ENCODE data around the gene RET. TPM values are rescaled to one million over a fixed set of nuclear protein-coding genes. Genes with fewer than 3 reads are reported as not detected.
"Not testable (repeated sequence)": the region's sequence is repeated elsewhere in the genome, so short reads cannot be mapped to it uniquely, and the experiment has no call there.

The RET gene
- polyA plus RNA-seq, 4 donors: 15.9 to 30.3 (median 22.8) TPM

GRCh38 chr10:43131906-43132305 is 55.0 kb downstream of the RET start:
- DNase-seq (ENCODE audit: low read depth in 4 of 4, low spot score in 2 of 4): no peak

- no peak for DNase-seq (ENCODE audit: low read depth in 4 of 4, low spot score in 2 of 4)
Observed at GRCh38 chr10:43132867-43133787, 56.3 kb downstream of the RET start.

DNA sequence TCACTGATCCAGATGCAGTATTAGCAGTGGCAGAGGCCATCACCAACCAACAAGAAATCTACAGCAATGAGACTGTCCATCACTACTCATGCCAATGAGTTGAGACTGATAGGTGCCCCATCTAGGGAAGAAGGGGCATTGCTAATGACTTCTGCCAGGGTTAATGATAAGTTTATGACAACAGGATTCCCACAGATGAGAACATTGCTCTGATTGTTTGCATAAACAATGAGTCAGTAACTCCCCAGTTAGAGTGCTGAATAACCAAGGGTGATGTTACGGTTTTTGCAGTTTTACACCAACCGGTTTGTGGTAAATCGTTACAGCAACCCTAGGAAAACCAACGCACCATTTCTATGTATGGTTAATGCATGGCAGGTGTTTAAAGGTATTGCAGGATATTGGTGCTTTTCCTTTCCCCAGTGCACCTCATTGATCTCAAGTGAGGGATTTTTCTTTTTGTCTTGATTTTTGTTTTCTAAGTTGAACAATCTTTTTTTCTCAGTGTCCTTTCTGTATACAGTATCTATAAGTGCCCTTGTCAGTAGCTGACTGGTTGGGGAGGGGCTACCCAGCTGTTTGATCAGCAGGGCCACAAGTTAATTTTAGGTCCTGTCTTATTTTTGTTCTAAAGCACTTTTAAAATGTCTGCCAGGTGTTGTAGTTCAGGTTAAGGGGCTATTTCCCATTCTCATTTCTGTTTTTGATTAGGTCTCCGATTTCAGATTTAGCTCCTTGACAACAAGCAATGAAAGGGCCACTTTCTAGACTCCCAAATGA is 57.4 kb downstream of the RET start:
- no peak for DNase-seq (ENCODE audit: low read depth in 4 of 4, low spot score in 2 of 4)

DNA sequence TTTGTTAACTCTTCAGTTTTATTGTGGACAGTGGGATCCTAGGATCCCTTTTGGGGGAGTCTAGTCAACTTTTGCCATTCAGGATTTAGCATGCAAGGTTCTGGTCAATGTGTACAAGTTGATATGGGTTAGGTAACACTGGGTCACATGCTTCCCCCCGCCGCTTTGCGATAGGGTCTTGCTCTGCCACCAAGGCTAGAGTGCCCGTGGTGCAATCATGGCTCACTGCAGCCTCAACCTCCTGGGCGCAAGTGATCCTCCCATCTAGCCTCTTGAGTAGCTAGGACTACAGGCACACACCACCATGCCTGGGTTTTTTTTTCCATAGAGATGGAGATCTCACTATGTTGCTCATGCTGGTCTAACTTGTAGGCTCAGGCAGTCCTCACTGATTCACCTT is 58.2 kb downstream of the RET start:
- no peak for DNase-seq (ENCODE audit: low read depth in 4 of 4, low spot score in 2 of 4)

- no peak for DNase-seq (ENCODE audit: low read depth in 4 of 4, low spot score in 2 of 4)
Observed at GRCh38 chr10:43135656-43136055, 58.8 kb downstream of the RET start.

DNA sequence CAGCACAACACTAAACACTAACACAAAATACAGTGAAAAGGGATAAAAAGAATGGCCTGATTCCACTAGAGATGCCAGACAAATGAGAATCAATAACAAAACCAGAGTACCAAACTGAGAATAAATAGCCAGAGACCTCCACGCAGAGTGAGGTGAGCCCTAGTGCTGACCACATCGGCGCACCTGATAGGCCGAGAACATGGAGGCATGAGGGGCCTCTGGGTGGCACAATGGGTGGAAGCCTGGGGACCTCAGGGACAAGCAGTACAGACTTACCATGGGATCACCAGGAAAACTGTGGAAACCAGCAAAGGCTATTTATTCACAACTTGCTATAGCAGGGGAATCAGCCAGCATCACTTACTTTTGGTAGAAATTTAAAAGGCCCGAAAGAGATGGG is 59.6 kb downstream of the RET start:
- DNase-seq (ENCODE audit: low read depth in 4 of 4, low spot score in 2 of 4): no peak

GRCh38 chr10:43136995-43137716 is 60.3 kb downstream of the RET start:
- DNase-seq (ENCODE audit: low read depth in 4 of 4, low spot score in 2 of 4): no peak

- peak in 1 of 4 donors; percentile 39 for DNase-seq (ENCODE audit: low read depth in 4 of 4, low spot score in 2 of 4)
Observed at GRCh38 chr10:43137717-43138020, 60.8 kb downstream of the RET start.

DNA sequence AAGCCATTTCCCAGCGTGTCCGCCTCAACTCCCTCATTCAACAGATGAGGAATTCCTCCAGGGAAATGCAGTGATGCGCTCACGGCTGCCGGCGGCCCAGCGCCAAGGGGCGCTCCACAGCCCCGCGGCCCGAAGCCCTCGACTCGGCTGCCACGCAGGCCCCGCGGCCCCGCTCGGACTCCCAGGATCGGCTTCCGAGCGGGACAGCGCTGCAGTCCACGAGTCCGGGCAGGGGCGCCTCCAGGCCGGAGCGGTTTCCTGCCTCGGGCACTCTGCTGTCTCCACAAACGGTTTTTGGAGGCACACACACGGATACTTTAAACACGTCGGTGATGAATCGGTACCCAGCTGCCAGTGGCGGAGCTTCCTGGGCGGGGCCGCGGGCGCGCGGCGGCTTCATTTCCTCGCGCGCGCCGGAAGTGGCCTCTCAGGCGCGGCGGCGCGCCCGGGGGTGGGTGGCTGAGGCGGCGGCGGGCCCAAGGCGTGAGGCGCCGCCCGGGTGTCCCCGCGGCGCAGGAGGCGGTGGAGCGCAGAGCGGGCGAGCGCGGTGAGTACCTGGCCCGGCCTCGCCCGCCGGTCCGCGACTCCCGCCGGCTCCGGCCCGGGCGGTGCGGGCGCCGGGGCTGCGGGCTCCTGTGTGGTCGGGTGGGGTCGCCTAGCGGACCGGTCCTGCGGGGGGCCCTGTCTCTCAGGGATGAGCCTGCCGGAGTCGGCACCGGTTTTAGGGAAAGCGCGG is 61.3 kb downstream of the RET start, which contains the start of gene CSGALNACT2:
TSS of gene CSGALNACT2 (plus strand) at position 425 of the 736 bp plus-strand sequence. CDS start 16,705 bp downstream, outside the sequence.
- peak; percentile 65 to 83 (median 72) for DNase-seq (ENCODE audit: low read depth in 4 of 4, low spot score in 2 of 4)

DNA sequence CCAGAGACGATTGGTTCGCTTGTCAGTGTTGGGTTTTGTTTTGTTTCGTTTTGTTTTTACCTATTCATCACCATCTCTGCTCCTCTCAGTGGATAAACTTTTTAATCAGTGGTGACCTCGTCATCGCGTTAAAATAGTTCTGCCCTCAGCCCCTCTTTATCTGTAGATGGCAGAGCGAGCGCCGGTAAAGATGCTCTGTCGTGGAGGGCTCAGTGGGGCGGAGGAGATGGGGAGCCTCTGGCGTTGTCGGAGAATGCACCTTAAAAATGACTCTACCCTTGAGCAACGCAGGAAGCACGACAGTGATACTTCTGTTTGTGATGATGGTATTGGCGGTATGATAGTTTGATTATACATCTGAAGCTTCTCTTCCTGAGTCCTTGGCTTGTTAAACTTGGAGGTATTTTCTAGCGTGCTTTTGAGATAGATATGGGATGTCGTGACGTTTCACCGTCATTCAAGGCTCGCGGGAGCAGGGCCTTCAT is 61.9 kb downstream of the RET start:
- no peak for DNase-seq (ENCODE audit: low read depth in 4 of 4, low spot score in 2 of 4)

DNA sequence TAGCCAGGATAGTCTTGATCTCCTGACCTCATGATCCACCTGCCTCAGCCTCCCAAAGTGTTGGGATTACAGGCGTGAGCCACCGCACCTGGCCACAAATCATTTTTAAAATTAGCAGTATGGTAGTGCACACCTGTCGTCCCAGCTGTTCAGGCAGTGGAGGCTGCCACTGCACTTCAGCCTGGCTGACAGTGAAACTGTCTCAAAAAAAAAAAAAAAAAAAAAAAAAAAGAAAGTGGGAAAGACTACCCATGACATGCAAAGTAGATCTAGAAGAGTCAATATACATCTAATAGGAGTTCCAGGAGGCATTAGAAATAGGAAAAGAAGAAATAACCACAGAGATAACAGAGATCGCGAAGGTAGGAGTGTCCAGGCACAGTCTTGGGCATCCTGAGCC is 64.6 kb downstream of the RET start:
- no peak for DNase-seq (ENCODE audit: low read depth in 4 of 4, low spot score in 2 of 4)

DNA sequence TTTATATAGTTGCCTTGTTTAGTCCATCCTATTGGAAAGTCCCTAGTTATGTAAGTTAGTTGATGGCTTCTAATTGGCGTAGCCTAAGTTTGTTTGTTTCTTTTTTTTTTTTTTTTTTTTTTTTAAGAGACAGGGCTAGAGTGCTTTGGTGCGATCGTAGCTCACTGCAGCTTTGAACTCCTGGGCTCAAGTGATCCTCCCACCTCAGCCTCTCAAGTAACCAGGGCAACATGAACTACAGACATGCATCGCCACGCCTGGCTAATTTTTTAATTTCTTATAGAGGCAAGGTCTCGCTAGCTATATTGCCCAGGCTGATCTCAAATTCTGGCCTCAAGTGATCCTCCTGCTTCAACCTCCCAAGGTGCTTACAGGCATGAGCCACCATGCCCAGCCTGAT is 68.4 kb downstream of the RET start:
- no peak for DNase-seq (ENCODE audit: low read depth in 4 of 4, low spot score in 2 of 4)

DNA sequence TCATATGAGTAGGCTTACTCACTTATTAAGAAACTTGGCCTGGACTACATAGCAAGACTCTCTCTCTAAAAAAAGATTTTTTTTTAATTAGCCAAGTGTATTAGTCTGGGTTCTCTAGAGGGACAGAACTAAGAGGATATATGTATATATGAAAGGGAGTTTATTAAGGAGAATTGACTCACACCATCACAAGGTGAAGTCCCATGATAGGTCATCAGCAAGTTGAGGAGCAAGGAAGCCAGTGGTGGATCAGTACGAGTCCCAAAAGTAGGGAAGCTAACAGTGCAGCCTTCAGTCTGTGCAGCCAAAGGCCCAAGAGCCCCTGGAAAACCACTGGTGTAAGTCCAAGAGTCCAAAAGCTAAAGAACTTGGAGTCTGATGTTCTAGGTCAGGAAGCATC is 69.1 kb downstream of the RET start:
- not testable (repeated sequence) for DNase-seq (ENCODE audit: low read depth in 4 of 4, low spot score in 2 of 4)

- DNase-seq (ENCODE audit: low read depth in 4 of 4, low spot score in 2 of 4): no peak
Observed at GRCh38 chr10:43151371-43151770, 74.5 kb downstream of the RET start.

DNA sequence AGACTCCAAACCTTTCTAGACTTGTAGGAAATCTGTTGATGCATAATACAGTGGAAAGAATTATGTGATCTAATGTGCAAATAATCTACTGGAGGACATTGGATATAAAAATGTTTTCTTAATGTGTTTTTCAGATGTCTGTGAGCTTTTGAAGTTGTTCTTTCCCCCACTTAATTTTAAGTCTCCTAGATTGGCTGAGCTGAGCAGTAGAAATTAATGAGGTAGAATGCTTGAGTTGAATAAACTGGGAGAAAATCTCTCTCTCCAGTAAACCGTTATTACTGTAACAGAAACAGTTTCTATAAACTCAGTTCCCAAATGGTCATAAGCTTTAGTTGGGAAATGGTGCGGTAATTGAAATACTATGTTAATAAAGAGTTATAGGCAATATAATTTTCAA is 77.0 kb downstream of the RET start:
- no peak for DNase-seq (ENCODE audit: low read depth in 4 of 4, low spot score in 2 of 4)

DNA sequence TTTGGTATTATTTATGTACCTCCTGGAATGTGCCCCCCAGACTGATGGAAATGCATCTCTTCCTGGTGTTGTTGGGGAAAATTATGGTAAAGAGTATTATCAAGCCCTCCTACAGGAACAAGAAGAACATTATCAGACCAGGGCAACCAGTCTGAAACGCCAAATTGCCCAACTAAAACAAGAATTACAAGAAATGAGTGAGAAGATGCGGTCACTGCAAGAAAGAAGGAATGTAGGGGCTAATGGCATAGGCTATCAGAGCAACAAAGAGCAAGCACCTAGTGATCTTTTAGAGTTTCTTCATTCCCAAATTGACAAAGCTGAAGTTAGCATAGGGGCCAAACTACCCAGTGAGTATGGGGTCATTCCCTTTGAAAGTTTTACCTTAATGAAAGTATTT is 78.4 kb downstream of the RET start:
- DNase-seq (ENCODE audit: low read depth in 4 of 4, low spot score in 2 of 4): no peak

DNA sequence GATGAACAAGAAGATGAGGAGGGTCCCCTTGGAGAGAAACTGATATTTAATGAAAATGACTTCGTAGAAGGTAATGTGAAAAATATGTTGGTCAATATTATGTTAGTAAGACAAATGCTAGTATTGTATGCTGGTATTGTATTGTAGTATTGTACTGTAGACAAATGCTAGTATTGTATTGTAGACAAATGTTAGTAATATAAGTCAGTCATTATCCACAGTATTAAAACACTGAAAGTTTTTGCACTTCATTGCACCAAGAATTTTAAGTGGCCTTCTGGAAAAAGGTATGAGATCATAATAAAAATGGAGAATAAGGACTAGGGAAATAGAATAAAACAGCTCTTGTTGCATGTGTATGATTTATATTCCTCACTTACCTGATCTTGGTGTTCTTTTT is 78.9 kb downstream of the RET start:
- no peak for DNase-seq (ENCODE audit: low read depth in 4 of 4, low spot score in 2 of 4)

DNA sequence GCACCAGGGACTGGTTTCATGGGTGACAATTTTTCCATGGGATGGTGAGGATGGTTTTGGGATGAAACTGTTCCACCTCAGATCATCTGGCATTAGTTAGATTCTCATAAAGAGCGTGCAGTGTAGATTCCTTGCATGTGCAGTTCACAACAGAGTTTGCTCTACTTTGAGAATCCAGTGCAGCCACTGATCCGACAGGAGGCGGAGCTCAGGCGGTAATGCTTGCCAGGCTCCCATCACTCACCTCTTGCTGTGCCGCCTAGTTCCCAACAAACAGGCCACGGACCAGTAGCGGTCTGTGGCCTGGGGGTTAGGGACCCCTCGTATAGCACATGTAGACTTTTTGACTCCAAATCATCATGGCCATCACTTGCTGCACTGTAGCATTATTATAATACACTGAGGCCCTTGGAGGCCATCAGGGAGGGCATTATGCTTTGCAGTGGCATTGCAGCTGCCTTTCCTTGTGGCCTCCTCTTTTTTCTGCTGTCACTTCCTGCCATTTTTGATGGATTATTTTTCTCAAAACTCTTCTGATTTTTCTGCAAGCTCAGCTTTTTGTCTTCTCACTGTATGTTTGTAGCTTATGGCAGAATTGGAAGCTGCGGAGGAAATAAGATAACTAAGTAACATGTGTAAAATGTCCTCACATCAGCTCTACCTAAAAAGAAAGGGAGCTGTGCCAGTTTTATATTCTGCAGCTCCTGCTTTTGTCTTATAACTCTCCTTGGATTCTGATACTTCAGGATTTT is 79.9 kb downstream of the RET start:
- no peak for DNase-seq (ENCODE audit: low read depth in 4 of 4, low spot score in 2 of 4)

GRCh38 chr10:43158636-43159035 is 81.8 kb downstream of the RET start:
- DNase-seq (ENCODE audit: low read depth in 4 of 4, low spot score in 2 of 4): no peak

Data from left renal cortex interstitium (tissue), 4 donors.